GM12874 (cell line): Measurements from ENCODE around the gene GAB1.

Source experiments
- CTCF ChIP-seq: IDR thresholded peaks from 2 replicates; pipeline ENCODE4 v1.5.1; 2011; ENCODE audit warnings: low read depth, mild to moderate bottlenecking, control low read depth, low read length, moderate library complexity; ENCODE audit not compliant: insufficient read depth

The GAB1 gene

GRCh38 chr4:143421609-143422008 lies 84.9 kb downstream of the GAB1 start:
- TF ChIP-seq CTCF = no peak

GRCh38 chr4:143424276-143424675 lies 87.6 kb downstream of the GAB1 start:
- no peak for TF ChIP-seq CTCF

- TF ChIP-seq CTCF = no peak
These were observed 95.0 kb downstream of the GAB1 start for GRCh38 chr4:143431526-143432257.

GRCh38 chr4:143432258-143432591 lies 95.5 kb downstream of the GAB1 start:
- no peak for TF ChIP-seq CTCF

- no peak for TF ChIP-seq CTCF
These were observed 96.6 kb downstream of the GAB1 start for GRCh38 chr4:143433231-143433630.

- no peak for TF ChIP-seq CTCF
These were observed 99.3 kb downstream of the GAB1 start for GRCh38 chr4:143435955-143436354.

GRCh38 chr4:143437476-143437875 lies 100.8 kb downstream of the GAB1 start:
- TF ChIP-seq CTCF = no peak
